Stimulated activated CD4-positive, alpha-beta T cell treated with anti-CD3 and anti-CD28 coated beads, Interleukin-1b, Interleukin-23, amount 100 ng/mL, for 24 hours (primary cell): ENCODE results near the gene TMEM255B.
"Not testable (repeated sequence)": the region's sequence is repeated elsewhere in the genome, so short reads cannot be mapped to it uniquely, and the experiment has no call there.

ENCODE experiments used
- DNase-seq, 4 experiments: peaks; one replicate each; pipeline ENCODE4 v3.0.0-alpha.2; 2020; ENCODE audit warnings: low read depth in 4 of 4, low spot score in 1 of 4

The TMEM255B gene

DNA sequence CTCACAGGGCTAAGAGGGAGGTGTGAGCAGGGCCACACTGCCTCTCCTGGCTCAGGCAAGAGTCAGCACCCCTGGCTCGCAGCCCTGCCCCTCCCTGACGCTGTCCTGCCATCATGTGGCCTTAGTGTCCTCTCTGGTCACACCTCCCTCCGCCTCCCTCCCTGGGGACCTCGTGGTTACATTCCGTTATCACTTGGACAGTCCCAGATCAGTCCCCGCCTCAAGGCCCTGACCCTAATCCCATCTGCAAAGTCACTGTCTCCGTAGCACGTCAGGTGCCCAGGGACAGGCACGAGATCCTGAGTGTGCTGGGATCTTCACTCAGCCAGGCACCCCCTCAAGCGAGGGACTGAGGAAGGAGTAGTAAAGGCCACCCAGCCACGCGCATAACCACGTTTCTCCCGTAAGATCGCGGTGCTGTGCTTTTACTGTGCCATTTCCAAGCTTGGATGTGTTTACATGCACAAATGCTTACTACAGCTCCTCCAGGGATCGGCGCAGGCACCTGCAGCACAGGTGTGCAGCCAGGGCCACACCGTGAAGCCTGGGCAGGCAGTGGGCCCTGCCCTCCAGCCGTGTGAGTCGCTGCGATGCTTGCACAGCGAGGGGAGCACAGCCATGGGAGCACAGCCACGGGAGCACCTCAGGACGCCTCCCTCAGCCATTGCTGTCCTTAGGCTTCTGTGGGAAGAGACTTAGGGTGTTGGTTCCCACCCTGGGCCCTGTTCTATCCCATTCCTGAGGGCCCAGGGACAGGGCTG lies 10.7 kb upstream of the TMEM255B start:
- DNase-seq = no peak

DNA sequence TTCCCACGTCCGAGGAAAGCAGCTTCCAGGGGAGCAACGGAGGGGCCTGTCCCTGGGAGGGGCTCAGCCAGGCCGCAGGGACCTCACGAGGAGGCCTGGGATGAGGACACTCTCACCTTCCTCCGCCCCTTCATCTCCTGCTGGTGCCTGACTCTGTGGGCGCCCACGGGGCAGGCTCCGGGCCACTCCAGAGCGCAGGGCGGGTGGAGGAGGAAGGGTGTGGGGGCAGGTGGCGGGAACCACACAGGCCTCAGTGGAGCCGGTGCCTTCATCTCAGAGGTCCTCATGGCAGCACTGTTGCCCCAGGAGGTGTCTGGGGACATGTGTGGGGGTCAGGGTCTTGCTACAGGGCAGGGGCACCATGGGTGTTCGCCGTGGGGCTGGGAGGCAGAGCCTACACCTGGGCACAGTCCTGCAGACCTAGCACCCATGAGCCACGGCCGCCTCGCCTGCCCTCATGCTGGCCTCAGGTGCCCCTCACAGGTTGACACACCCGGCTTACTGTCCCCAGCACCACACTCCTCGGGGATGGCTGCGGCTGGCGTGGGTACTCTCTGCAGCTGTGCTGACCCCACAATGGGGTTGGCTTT lies 10.1 kb upstream of the TMEM255B start:
- DNase-seq = no peak

DNA sequence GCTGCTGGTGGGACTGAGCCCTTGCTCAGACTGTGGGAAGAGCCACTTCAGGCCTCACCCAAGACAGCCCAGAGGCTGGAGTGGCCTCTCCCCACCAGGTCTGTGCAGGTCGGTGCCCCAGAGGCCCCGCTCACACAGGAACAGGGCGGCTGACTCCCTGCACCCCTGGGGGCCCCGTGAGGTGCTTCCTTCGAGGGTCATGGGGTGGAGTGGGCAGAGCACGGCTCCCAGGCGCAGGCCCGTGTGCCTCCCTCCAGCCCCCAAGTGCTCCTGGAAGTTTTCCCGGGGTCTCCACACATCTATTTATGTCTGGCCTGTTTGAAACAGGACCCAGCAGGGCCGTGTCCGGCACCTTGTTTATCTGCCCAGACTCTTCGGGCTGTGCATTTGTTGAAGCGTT lies 9.5 kb upstream of the TMEM255B start:
- DNase-seq = no peak

DNA sequence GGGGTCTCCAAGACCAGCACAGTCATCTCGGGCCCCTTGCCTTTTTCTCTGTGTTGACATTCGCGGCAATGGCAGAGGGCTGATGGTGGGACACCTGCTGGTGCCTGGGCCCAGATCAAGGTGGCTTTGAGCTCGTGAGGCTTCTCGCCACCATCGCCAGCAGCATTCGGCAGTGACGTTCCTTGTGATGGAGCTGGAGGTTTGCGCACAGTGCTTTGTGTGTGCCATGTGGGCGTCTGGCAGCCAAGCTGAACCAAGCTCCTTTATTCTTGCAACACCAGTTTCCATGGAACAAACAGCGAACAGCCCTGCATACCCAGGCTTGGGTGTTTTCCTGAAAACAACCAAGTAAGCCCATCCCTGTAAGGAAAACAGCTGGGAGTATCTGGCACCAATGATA lies 9.1 kb upstream of the TMEM255B start:
- no peak for DNase-seq

DNA sequence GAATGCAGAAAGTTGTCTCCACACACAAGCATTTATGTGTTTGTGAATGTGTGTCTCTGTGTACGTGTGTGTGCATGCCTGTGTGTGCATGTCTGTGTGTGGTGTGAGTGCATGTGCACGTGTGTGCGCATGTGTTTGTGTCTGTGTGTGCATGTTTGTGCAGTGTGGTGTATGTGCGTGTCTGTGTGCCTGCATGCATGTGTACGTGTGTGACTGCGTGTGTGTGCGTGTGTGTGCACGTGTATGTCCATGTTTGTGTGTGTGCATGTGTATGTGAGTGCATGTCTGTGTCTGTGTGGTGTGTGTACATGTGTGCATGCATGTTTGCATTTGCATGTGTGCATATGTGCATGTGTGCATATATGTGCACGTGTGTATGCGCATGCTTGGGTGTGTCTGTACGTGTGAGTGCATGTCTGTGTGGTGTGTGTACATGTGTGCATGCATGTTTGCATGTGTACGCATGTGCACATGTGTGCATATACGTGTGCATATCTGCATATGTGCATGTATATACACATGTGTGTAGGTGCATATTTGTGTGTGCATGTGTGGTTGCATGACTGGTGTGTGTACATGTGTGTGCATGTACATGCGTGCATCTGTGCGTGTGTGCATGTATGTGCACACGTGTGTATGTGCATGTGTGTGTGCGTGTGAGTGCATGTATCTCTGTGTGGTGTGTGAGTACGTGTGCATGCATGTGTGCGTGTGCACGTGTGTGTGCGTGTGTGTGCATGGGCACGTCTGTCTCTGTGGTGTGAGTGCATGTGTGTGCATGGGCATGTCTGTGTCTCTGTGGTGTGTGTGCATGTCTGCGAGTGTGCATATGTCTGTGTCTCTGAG lies 8.2 kb upstream of the TMEM255B start:
- no peak for DNase-seq

DNA sequence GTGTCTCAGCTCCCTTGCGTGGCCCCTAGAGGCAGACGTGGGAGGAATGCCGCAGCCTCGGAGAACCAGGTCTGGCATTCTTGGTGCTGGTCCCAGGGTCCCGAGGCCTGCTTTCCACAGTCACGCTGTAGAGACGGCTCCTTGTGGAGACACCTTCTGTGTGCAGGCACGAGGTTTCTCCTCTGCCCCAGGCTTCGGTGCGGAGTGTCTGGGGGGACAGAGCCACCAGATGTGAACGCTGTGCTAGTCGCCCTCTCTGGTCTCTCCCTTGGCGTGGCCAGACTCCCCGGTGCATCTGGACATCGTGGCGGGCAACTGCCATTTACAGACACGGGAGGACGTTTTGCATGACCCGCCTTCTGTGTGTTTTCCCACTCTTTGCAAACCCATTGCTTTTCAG lies 7.5 kb upstream of the TMEM255B start:
- no peak for DNase-seq

DNA sequence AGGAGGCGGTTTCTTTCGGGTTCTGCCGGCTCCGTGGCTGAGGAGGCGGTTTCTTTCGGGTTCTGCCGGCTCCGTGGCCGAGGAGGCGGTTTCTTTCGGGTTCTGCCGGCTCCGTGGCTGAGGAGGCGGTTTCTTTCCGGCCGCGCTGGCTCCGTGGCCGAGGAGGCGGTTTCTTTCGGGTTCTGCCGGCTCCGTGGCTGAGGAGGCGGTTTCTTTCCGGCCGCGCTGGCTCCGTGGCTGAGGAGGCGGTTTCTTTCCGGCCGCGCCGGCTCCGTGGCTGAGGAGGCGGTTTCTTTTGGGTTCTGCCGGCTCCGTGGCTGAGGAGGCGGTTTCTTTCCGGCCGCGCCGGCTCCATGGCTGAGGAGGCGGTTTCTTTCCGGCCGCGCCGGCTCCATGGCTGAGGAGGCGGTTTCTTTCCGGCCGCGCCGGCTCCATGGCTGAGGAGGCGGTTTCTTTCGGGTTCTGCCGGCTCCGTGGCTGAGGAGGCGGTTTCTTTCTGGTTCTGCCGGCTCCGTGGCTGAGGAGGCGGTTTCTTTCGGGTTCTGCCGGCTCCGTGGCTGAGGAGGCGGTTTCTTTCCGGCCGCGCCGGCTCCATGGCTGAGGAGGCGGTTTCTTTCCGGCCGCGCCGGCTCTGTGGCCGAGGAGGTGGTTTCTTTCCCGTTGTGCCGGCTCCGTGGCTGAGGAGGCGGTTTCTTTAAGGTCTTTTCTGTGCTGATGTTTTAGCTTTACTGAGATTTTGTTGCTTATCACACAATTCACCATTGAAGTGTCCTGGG lies 6.6 kb upstream of the TMEM255B start:
- DNase-seq = not testable (repeated sequence)

DNA sequence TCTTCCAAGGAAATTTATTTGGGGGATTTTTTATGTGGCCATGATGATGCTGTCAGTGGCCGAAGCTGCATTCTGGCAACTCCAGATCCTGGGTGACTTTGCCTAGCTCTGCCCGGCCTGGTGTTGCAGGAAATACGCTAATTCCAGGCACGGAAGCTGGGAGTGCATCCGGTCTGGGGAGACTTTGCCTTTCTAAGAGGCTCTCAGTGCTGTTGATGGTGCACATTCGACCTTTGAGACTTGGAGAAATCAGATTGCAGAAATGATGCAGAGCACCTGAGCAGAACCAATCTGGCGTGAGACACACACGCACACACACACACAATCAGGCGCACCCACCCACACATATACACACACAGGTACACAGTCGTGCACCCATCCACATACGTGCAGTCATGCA lies 5.9 kb upstream of the TMEM255B start:
- DNase-seq = no peak

DNA sequence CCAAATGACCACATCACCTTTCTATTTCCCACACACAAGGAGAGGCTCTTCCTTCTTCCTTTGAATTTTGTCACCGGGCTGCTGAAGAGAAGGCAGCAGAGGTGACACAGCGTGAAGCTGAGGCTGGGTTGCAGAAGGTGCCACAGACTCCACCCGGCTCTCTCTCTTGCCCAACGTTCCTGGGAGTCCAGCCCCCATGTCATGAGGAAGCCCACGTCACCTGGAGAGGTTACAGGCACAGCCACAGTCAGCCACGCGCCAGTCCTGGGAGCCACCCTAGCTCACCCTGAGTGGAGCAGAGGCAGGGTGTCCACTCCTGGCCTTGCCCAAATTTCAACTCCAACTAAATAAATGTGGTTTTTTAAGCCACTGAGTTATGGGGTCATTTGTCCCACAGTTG lies 4.8 kb upstream of the TMEM255B start:
- DNase-seq = no peak

DNA sequence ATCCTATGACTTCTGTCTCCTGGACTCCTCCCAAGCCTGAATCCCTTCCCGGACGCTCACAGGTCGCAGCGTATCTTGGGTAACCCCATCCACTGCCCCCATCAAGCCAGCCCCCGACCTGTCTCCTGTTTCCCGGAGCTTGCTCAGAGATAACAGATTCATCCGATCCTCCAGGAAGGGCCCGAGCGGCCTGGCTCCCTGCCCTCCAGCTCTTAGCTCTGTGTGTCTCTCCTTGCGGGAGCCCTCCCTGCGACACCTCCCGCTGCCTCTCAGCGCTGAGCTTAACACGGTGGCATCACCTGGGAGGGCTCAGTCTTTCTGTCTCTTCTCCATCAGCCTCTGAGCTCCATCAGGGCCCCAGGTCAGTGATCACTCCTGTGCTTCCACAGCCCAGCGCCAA lies 4.3 kb upstream of the TMEM255B start:
- no peak for DNase-seq

DNA sequence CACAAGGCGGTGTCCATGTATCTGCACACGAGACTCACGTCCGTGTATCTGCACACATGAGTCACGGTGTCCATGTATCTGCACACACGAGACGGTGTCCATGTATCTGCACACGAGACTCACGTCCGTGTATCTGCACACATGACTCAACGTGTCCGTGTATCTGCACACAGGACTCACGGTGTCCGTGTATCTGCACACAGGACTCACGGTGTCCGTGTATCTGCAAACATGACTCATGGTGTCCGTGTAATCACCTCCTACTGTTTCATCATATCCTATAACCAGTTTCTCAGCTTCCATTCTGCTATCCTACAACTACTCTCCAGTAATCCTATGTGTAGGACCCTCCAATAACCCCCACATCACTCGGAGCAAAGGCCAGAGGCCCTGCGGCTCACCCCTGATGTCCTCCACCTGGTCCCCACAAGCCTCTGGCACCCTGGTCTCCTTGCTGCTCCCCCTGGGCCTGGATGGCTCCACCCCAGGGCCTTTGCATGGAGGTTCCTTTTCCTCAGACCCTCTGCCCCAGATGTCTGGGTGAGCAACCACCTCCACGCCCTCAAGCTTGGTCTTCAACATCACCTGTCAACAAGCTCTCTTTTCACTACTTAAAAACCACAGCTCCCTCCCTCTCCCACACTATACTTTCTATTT lies 2.5 kb upstream of the TMEM255B start:
- no peak for DNase-seq

DNA sequence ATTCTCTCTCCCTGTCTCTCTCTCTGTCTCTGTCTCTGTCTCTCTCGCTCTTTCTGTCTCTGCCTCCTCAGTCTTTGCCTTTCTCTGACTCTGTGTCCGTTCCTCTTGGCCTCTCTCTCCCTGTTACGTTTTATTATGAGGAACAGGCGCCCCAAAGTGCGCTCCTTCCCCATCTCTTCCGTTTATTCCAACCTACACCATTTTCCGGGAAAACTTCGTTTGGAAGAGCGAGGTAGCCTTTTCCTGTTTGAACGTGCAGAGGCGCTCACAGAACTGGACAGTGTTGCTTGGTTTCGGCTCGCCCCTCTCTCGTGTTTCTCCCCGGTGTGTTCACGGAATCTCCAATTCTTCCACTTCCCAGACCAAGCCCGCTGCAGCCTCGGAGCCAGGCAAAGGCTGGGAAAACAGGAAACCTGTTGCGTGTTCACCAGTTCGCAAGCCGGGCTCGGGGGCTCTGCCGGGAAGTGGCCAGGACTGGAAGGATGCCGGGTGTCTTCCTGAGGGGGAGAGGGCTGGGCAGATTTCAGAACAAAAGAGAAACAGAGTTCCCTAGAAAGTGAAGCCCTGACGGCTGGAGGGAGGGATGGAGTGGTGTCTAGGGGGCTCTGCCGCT lies 605 bp downstream of the TMEM255B start:
- DNase-seq = no peak

DNA sequence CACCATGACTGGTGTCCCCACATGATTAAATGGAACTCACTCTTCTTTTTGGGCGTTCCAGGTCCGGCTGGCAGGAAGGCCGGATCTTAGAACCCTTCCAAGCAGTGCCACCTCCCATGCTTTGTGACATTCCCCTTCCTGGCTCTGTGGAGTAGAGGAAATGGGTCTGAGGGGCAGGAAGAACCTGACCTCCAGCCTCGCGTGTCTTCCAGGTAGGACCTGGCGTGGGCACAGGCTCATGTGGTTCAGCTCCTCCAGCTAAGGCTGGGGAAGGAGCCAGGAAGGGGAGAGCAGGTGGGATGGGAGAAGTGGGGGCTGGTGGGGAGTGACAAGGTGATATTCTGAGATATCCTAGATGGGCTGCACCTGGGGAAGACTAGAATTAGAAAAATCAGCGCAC lies 2.1 kb downstream of the TMEM255B start:
- no peak for DNase-seq

DNA sequence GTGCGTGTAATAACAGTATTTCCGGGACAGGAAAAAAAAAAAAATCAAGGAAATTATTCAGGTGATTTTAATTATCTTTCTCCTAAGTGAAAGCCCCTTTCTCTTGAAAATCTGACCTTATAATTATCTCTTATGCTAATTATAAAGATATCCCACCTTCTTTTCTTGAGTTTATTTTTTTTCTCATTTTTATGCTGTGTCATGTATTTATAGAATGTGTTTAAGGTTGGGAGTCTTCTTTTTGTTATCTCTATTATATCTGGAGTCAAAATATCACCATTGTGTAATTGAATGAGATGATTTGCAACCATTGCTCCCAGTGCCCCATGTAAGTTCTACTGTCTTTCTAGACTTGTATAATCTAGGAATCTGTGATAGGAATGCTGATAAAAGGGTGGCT lies 3.0 kb downstream of the TMEM255B start:
- no peak for DNase-seq

DNA sequence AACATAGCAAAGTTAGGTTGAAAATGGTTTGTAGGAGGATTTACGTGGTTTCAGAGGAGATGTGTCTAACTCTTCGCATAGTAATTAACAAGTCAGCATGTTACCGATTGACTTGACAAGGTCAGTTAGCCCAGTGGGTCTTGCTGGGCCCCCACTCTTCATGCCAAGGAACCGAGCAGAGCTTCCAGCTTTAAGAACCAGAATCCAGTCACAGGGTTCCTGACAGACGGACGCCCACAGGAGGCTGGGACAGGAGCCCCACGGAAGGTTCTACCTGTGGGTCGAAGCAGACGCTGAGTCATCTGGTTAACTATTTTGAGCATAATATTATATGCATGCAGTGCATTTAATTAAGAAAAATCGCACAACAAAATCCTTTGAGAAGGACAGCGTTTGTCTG lies 3.5 kb downstream of the TMEM255B start:
- DNase-seq = no peak

DNA sequence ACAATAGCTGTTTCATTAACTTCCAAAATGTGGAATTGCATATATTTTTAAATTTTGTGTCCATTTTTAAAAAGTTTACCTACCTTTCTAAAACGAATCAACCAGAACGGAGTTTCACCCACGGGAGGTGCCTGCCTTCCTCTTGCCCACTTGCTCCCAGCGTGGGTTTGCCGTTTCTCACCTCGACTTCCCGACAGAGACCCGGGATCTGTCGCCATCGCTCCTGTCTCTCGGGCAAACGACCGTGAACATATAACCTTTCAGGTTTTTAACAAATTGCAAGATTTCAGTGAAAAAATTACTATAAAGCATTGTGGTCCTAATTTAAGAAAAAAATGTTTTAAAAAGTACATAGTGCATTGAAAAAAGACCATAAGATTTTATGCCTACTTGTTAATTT lies 4.2 kb downstream of the TMEM255B start:
- DNase-seq = no peak

DNA sequence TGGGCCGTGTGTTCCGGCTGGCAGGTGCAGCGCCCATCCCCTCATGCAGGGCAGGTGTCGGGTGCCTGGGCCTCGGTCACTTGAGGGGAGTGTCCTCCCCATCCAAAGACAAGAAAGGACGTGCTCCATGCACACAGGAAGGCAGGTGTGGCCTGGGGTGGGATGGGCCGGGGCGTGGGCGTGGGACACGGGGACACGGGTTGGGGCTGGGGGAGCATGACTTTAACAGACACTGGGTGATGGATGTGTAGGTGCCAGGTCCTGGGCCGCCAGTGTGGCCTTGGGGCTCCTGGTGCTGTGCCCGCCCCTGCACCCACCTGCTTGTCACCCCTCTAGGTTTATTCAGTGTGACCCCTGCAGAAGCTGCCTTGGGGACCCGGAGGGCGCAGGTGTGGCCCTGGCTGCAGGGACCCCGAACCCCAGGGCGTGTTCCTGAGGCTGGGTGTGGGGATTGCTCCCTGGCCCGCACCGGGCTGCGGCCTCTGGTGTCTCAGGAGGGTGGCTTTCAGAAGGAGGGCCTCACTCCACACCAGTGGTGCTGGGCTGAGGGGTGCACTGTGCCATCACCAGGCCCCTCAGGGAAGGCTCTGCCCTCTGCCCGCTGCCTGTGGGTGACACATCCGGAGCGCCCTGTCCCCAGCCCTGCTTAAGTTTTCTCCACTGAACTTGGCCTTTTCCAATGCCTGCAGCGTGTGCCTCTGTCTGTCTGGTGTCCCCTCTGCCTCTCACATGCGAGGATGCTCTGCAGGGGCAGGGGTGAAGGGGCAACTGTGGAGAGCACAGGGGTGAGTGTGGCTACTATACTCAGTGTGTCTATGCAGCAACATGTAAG lies 5.2 kb downstream of the TMEM255B start:
- DNase-seq = no peak

DNA sequence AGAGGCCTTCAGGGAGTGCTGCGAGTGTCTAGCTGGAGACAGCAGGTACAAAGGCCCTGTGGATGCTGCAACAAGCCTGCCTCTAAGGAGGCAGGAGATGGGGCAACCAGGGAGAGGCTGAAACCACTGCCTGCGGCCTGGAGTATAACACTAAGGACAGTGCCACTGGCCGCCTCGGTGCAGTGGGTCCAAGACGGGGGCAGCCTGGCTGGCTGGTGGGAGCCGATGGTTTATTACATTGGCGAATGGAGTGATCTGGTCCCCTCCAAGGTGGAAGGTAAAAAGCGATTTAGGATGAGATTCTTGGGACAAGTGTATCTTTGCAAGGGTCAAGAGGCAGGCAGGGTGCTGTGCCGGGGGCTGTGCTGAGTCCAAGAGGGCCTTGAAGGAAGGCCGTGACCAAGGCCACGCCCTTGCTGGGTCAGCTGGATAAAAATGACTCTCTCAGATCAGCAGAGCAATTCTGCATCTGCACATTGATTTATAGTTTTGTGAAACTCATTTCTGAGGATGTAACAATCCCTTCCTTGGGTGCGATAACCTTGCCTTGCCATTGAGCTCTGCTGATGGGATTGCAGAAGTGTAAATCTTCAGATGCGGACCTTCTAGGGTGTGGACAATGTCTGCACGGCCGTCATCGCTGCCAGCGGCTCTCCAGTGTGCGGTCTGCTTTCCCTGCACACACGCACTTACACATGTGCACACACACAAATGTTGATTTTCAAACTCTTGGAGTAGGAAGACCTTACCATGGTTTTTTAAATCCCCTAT lies 6.0 kb downstream of the TMEM255B start:
- no peak for DNase-seq

DNA sequence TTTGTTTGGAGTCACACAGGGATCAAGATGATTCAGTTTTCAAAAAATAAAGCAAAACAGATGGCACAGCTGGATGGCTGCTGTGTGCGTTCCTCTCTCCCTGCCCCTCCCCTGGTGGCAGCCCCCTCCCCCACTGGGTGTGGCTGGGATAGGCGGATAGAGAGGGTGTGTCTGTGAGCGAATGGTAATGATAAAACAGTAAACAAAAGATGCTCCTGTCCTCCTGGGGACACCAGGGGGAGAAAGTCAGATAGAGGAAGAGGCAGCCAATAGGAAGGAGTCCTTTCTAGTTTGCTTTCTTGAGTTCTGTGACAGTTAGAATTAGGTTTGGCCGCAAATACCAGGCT lies 6.5 kb downstream of the TMEM255B start:
- no peak for DNase-seq
